Hematopoietic multipotent progenitor cell (in vitro differentiated cells): ENCODE results near the gene UFC1. TPM values are rescaled to one million over a fixed set of nuclear protein-coding genes. Genes with fewer than 3 reads are reported as not detected.

ENCODE experiments used
- DNase-seq, 3 donors: peaks; one replicate each; pipeline ENCODE4 v3.0.0-alpha.2; 2011 to 2015; ENCODE audit warnings: low read depth in 2 of 3, low spot score in 2 of 3
- small RNA-seq: library from RNA; depleted of rRNA; stranded (forward); fragments of <200 nt; gene quantifications from one replicate; pipeline ENCODE3, GENCODE V24; 2012
- total RNA-seq: library from RNA; depleted of rRNA; stranded (reverse); fragments of >200 nt; gene quantifications from one replicate; pipeline ENCODE4 v1.2.3, GENCODE V29; 2012

The UFC1 gene
- total RNA-seq, 1 donor, result 173 TPM

GRCh38 chr1:161207173-161207572 is 53.4 kb downstream of the UFC1 start:
- DNase-seq, result no peak

Small RNA genes lying within 50 kb of the gene (small RNA-seq; reads per million reads assigned to genes)
- gene RF01225, result not detected

Other genes with a start within 250 kb of the UFC1 start
- gene ITLN2, start 199.2 kb upstream of the UFC1 start, total RNA-seq, result not detected
- gene F11R, start 132.8 kb upstream of the UFC1 start, total RNA-seq, result 98.0 TPM
- gene TSTD1, start 115.0 kb upstream of the UFC1 start, total RNA-seq, result 76.2 TPM
- gene USF1, start 108.0 kb upstream of the UFC1 start, total RNA-seq, result 134 TPM
- gene ARHGAP30, start 84.1 kb upstream of the UFC1 start, total RNA-seq, result 94.5 TPM
- gene NECTIN4, start 64.4 kb upstream of the UFC1 start, total RNA-seq, result under 0.01 TPM
- gene KLHDC9, start 55.6 kb upstream of the UFC1 start, total RNA-seq, result 2.4 TPM
- gene PFDN2, start 35.9 kb upstream of the UFC1 start, total RNA-seq, result 21.8 TPM
- gene NIT1, start 35.9 kb upstream of the UFC1 start, total RNA-seq, result 53.3 TPM
- gene DEDD, start 21.3 kb upstream of the UFC1 start, total RNA-seq, result 59.2 TPM
- gene USP21, start 5.5 kb downstream of the UFC1 start, total RNA-seq, result 21.8 TPM
- gene PPOX, start 12.4 kb downstream of the UFC1 start, total RNA-seq, result 29.9 TPM
- 28.5 TPM for gene B4GALT3, start 23.5 kb downstream of the UFC1 start, total RNA-seq
- under 0.01 TPM for gene ADAMTS4, start 45.1 kb downstream of the UFC1 start, total RNA-seq
- gene NDUFS2, start 48.4 kb downstream of the UFC1 start, total RNA-seq, result 106 TPM
- 5.1 TPM for gene FCER1G, start 61.3 kb downstream of the UFC1 start, total RNA-seq
- gene APOA2, start 69.7 kb downstream of the UFC1 start, total RNA-seq, result not detected
- gene TOMM40L, start 72.1 kb downstream of the UFC1 start, total RNA-seq, result 21.5 TPM
- not detected for gene NR1I3, start 84.2 kb downstream of the UFC1 start, total RNA-seq
- gene PCP4L1, start 104.8 kb downstream of the UFC1 start, total RNA-seq, result 0.81 TPM
- gene MPZ, start 156.0 kb downstream of the UFC1 start, total RNA-seq, result 3.5 TPM
- 32.6 TPM for gene SDHC, start 160.4 kb downstream of the UFC1 start, total RNA-seq
- 1.3 TPM for gene CFAP126, start 213.9 kb downstream of the UFC1 start, total RNA-seq